HG03108 (cell line): Measurements from ENCODE around the gene SCG2.

ENCODE experiments used
- ATAC-seq: cut with Tn5 transposase; IDR thresholded peaks from one replicate; pipeline ENCODE4 v1.9.1; 2021; ENCODE audit warnings: moderate library complexity; ENCODE audit not compliant: unreplicated experiment

SCG2 gene

GRCh38 chr2:223601932-223602666 is at the start of gene SCG2:
SCG2 (minus strand) TSS chr2:223602361; CDS start chr2:223599282, 3,079 bp downstream.
- ATAC-seq = no peak

- no peak for ATAC-seq
These were observed 47.7 kb upstream of the SCG2 start for GRCh38 chr2:223649554-223650533.

GRCh38 chr2:223648755-223649154 is 46.6 kb upstream of the SCG2 start:
- ATAC-seq = no peak

- peak; percentile 96 for ATAC-seq
These were observed 45.2 kb upstream of the SCG2 start for GRCh38 chr2:223647258-223647952.

GRCh38 chr2:223644136-223644535 is 42.0 kb upstream of the SCG2 start:
- no peak for ATAC-seq

GRCh38 chr2:223643309-223643708 is 41.1 kb upstream of the SCG2 start:
- no peak for ATAC-seq

- no peak for ATAC-seq
These were observed 40.3 kb upstream of the SCG2 start for GRCh38 chr2:223642506-223642905.

- no peak for ATAC-seq
These were observed 38.9 kb upstream of the SCG2 start for GRCh38 chr2:223641082-223641481.

GRCh38 chr2:223635080-223635479 is 32.9 kb upstream of the SCG2 start:
- no peak for ATAC-seq

- ATAC-seq = no peak
These were observed 32.1 kb upstream of the SCG2 start for GRCh38 chr2:223634238-223634637.

- no peak for ATAC-seq
These were observed 31.5 kb upstream of the SCG2 start for GRCh38 chr2:223633656-223634055.

- ATAC-seq = no peak
These were observed 30.7 kb upstream of the SCG2 start for GRCh38 chr2:223632826-223633225.

GRCh38 chr2:223626716-223627115 is 24.6 kb upstream of the SCG2 start:
- ATAC-seq = no peak

- no peak for ATAC-seq
These were observed 23.5 kb upstream of the SCG2 start for GRCh38 chr2:223625652-223626051.

- ATAC-seq = no peak
These were observed 19.7 kb upstream of the SCG2 start for GRCh38 chr2:223621901-223622300.

GRCh38 chr2:223619486-223620129 is 17.4 kb upstream of the SCG2 start:
- no peak for ATAC-seq

- no peak for ATAC-seq
These were observed 16.2 kb upstream of the SCG2 start for GRCh38 chr2:223618172-223619035.

- no peak for ATAC-seq
These were observed 12.4 kb upstream of the SCG2 start for GRCh38 chr2:223614534-223614933.

GRCh38 chr2:223613017-223613950 is 11.1 kb upstream of the SCG2 start:
- ATAC-seq = no peak
